DMS53 treated with DMSO at 0.1 percent for 48 hours (cell line): ENCODE data around the gene CRACR2A.

Experiments used
- DNase-seq: peaks from one replicate; lab custom pipeline; 2025; ENCODE audit not compliant: unreplicated experiment; lab: John Stamatoyannopoulos, UW

CRACR2A gene

GRCh38 chr12:3727354-3727753, 25.6 kb downstream of the CRACR2A start:
- no peak for DNase-seq

- no peak for DNase-seq
These were observed 26.5 kb downstream of the CRACR2A start for GRCh38 chr12:3726456-3726855.

- DNase-seq = no peak
These were observed 27.4 kb downstream of the CRACR2A start for GRCh38 chr12:3725388-3726115.

GRCh38 chr12:3723916-3724805, 28.7 kb downstream of the CRACR2A start:
- no peak for DNase-seq

GRCh38 chr12:3722368-3722767, 30.5 kb downstream of the CRACR2A start:
- DNase-seq = no peak

- peak; percentile 64 for DNase-seq
These were observed 32.1 kb downstream of the CRACR2A start for GRCh38 chr12:3720772-3721171.

GRCh38 chr12:3718100-3718499, 34.8 kb downstream of the CRACR2A start:
- DNase-seq = no peak

- no peak for DNase-seq
These were observed 35.5 kb downstream of the CRACR2A start for GRCh38 chr12:3717283-3717898.

- DNase-seq = no peak
These were observed 36.9 kb downstream of the CRACR2A start for GRCh38 chr12:3715999-3716398.

- no peak for DNase-seq
These were observed 39.0 kb downstream of the CRACR2A start for GRCh38 chr12:3713947-3714346.

GRCh38 chr12:3713483-3713882, 39.4 kb downstream of the CRACR2A start:
- DNase-seq = no peak

GRCh38 chr12:3712209-3712992, 40.5 kb downstream of the CRACR2A start:
- DNase-seq = no peak

GRCh38 chr12:3705354-3705675, 47.6 kb downstream of the CRACR2A start:
- DNase-seq = no peak

GRCh38 chr12:3704512-3705353, 48.2 kb downstream of the CRACR2A start:
- no peak for DNase-seq

- DNase-seq = no peak
These were observed 52.0 kb downstream of the CRACR2A start for GRCh38 chr12:3700861-3701260.

GRCh38 chr12:3698218-3698974, 54.5 kb downstream of the CRACR2A start:
- DNase-seq = peak; percentile 100

GRCh38 chr12:3697311-3697870, 55.5 kb downstream of the CRACR2A start:
- DNase-seq = no peak

- DNase-seq = no peak
These were observed 58.2 kb downstream of the CRACR2A start for GRCh38 chr12:3694673-3695072.
